HG02798 (cell line): ENCODE measurements around the gene QPCT.

Source experiments
- ATAC-seq: cut with Tn5 transposase; IDR thresholded peaks from one replicate; pipeline ENCODE4 v1.9.1; 2021; ENCODE audit warnings: mild to moderate bottlenecking; ENCODE audit not compliant: unreplicated experiment, poor library complexity

QPCT gene

GRCh38 chr2:37324536-37324785 is 20.0 kb upstream of the QPCT start:
- ATAC-seq: no peak

- ATAC-seq: peak; percentile 81
Observed at GRCh38 chr2:37324786-37325624, 19.4 kb upstream of the QPCT start, which contains the start of gene PRKD3. Gene PRKD3, minus strand, starts transcription at chr2:37324833. Its CDS starts 8,309 bp downstream, at chr2:37316524.

GRCh38 chr2:37325625-37326071 is 18.8 kb upstream of the QPCT start:
- no peak for ATAC-seq

GRCh38 chr2:37326285-37326684 is 18.1 kb upstream of the QPCT start:
- no peak for ATAC-seq

GRCh38 chr2:37326866-37327634 is 17.4 kb upstream of the QPCT start:
- no peak for ATAC-seq

GRCh38 chr2:37330681-37331080 is 13.7 kb upstream of the QPCT start:
- ATAC-seq: no peak

- no peak for ATAC-seq
Observed at GRCh38 chr2:37332560-37332959, 11.9 kb upstream of the QPCT start.

- ATAC-seq: no peak
Observed at GRCh38 chr2:37333256-37333655, 11.2 kb upstream of the QPCT start.

GRCh38 chr2:37335604-37336003 is 8.8 kb upstream of the QPCT start:
- ATAC-seq: no peak

- ATAC-seq: no peak
Observed at GRCh38 chr2:37337620-37338280, 6.7 kb upstream of the QPCT start.

GRCh38 chr2:37338933-37339332 is 5.5 kb upstream of the QPCT start:
- no peak for ATAC-seq

- ATAC-seq: no peak
Observed at GRCh38 chr2:37340637-37341036, 3.8 kb upstream of the QPCT start.

- no peak for ATAC-seq
Observed at GRCh38 chr2:37342591-37343220, 1.7 kb upstream of the QPCT start.

- no peak for ATAC-seq
Observed at GRCh38 chr2:37343537-37344434, 644 bp upstream of the QPCT start.

GRCh38 chr2:37348155-37348554 is 3.7 kb downstream of the QPCT start:
- no peak for ATAC-seq

- no peak for ATAC-seq
Observed at GRCh38 chr2:37349231-37349860, 4.9 kb downstream of the QPCT start.

GRCh38 chr2:37350034-37350433 is 5.6 kb downstream of the QPCT start:
- peak; percentile 64 for ATAC-seq

GRCh38 chr2:37354531-37354930 is 10.1 kb downstream of the QPCT start:
- no peak for ATAC-seq

GRCh38 chr2:37355735-37356134 is 11.3 kb downstream of the QPCT start:
- ATAC-seq: no peak
